Nephron progenitor cell (in vitro differentiated cells): ENCODE data around the gene LMX1B.

ENCODE experiments used
- DNase-seq: peaks from one replicate; pipeline ENCODE4 v3.0.0; 2021
- H3K27ac Mint-ChIP-seq: 2 replicates; pipeline ENCODE4 v1.8.0; 2021; ENCODE audit warnings: mild to moderate bottlenecking, moderate library complexity, mixed read lengths
- H3K27me3 Mint-ChIP-seq: 2 replicates; pipeline ENCODE4 v1.8.0; 2021; ENCODE audit warnings: mild to moderate bottlenecking, low read depth, mixed read lengths; ENCODE audit not compliant: poor library complexity
- H3K36me3 Mint-ChIP-seq: 2 replicates; pipeline ENCODE4 v1.8.0; 2021; ENCODE audit warnings: low read depth, mixed read lengths
- H3K4me1 Mint-ChIP-seq: 2 replicates; pipeline ENCODE4 v1.8.0; 2021; ENCODE audit warnings: mixed read lengths
- H3K4me3 Mint-ChIP-seq: 2 replicates; pipeline ENCODE4 v1.8.0; 2021; ENCODE audit warnings: mild to moderate bottlenecking, moderate library complexity, mixed read lengths
- H3K9me3 Mint-ChIP-seq: 2 replicates; pipeline ENCODE4 v1.8.0; 2021; ENCODE audit warnings: mild to moderate bottlenecking, moderate library complexity, mixed read lengths
- TF ChIP-seq, protein P1 (sequence below): fragments of 200-600 bp; sonication (generic); IDR thresholded peaks from 2 replicates; pipeline ENCODE4 v1.5.0; 2021; ENCODE audit warnings: antibody characterized with exemption

LMX1B gene

DNA sequence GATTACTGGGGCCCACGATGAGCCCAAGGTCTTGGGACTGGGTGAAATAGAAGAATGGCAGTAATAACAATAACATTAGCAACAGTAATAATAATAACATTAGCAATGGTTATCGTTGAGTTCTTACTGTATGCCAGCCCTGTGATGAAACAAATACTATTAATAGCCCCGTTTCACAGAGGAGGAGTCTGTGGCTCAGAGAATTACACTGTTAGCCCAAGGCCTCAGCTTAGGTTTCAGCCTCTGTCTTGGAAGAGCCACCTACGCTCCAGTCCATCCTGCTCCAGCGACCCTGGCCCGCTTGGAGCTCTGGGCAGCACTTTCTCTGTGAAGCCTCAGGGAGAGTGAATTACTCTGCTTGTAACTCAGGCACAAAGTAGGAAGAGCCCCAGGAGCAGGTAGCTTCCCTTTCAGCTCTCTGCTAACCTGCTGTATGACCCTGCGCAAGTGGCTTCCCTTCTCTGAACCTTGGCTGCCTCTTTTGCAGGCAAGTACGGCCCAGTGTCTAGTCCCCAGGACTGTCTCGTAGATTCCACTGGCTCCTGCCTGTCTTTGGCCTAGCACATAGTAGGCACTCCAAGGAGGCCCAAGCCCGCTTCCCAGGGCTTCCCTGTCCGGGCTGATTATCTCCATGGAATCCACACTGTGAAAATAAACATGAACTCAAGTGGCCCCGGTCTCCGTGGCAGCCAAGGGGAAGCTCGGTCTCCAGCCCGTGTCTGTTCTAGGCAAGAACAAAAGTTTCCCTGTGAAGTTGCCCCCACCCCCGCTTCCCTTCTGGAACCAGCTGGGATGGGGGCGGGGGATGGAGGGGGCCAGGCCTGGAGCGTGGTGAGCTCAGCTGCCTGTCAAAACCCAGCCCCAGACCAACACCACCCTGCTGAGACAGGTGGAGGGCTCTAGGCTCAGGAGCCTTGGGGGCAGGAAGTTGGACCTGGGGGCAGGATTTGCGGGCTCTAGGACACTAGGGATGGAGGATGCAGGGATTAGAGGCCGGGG, 26.2 kb upstream of the LMX1B start:
- Mint-ChIP-seq H3K36me3 (no peaks in the 10 kb centered on the region), H3K4me3 (no peak overlapping the region), H3K27ac (no peak overlapping the region), H3K4me1 (peaks cover 52% of the 10 kb centered on the region), H3K27me3 (peaks cover 14% of the 10 kb centered on the region), H3K9me3 (no peaks in the 10 kb centered on the region)
- TF ChIP-seq, protein P1, sequence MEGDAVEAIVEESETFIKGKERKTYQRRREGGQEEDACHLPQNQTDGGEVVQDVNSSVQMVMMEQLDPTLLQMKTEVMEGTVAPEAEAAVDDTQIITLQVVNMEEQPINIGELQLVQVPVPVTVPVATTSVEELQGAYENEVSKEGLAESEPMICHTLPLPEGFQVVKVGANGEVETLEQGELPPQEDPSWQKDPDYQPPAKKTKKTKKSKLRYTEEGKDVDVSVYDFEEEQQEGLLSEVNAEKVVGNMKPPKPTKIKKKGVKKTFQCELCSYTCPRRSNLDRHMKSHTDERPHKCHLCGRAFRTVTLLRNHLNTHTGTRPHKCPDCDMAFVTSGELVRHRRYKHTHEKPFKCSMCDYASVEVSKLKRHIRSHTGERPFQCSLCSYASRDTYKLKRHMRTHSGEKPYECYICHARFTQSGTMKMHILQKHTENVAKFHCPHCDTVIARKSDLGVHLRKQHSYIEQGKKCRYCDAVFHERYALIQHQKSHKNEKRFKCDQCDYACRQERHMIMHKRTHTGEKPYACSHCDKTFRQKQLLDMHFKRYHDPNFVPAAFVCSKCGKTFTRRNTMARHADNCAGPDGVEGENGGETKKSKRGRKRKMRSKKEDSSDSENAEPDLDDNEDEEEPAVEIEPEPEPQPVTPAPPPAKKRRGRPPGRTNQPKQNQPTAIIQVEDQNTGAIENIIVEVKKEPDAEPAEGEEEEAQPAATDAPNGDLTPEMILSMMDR, result no peak
- DNase-seq, result peak; percentile 22

DNA sequence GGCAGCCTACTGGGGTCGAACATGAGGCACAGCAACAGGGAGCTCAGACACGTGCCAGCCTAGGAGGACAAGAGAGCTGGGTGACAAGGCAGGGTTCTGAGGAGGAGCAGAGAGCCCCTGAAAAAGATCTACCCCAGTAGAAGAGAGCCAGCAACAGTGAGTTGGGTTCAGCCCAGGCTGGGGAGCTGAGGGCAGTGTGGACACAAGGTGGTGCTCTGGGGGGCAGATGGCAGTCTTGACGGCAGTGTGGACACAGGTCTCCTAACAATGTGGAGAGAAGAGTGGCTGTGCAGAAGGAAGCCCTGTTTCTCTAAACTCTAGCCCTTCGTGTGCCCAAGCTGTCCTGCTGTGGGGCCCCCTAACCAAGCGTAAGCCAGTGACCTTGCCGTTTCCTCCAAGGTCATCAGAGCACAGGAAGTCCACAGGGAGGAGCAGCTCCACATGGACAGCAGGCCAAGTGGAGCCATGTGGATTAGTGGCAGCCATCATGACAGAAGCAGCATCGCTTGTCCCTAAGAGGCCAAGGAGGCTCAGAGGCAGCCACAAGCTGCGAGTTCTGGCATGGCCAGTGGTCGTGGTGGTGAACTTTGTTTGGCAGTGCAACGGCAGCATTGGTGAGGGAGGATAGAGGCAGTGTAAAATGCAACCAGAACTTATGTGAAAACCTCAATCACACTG, 25.1 kb upstream of the LMX1B start:
- H3K27me3 Mint-ChIP-seq, result peaks cover 22% of the 10 kb centered on the region
- H3K4me1 Mint-ChIP-seq, result peaks cover 41% of the 10 kb centered on the region
- no peak overlapping the region for H3K27ac Mint-ChIP-seq
- H3K4me3 Mint-ChIP-seq, result no peak overlapping the region
- TF ChIP-seq, protein P1, result no peak
- H3K9me3 Mint-ChIP-seq, result no peaks in the 10 kb centered on the region
- no peaks in the 10 kb centered on the region for H3K36me3 Mint-ChIP-seq
- no peak for DNase-seq

DNA sequence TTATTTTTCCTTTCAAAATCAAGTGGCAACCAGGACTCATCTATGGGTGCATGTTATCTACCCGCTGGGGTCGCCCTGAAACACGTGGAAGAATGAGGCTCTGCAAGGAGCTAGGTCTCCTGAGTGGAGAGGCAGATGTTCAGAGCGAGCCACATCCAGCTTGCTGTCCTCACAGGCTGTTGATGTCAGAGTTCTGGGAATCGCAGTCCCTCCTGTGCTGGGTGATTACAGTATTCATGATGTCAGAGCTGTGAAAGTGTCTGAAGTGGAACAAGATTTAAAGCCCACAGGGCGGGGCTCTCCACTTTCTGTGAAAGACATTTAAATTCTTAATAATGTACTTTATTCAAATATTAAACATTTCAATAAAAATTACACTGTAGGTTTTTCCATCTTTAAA, 24.4 kb upstream of the LMX1B start:
- no peaks in the 10 kb centered on the region for H3K36me3 Mint-ChIP-seq
- H3K27me3 Mint-ChIP-seq, result peaks cover 29% of the 10 kb centered on the region

DNA sequence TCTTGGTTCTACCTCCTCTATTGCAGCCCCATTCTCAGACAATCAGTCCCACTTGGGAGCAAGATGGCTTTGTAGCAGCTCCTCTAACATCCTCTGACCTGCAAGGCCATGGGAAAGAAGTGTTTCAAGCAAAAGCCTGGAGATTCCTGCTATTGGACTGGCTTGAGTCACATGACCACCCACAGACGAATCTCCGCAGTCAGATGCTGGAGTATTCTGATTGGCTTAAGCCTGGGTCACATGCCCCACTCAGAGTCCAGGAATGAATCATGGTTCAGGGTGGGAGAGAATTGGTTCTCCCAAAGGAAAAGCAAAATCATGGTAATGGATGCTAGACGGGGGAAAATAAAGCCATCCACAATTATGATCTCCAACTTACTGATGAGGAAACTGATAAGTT, 22.6 kb upstream of the LMX1B start:
- Mint-ChIP-seq H3K4me3 (no peak overlapping the region), H3K27ac (no peak overlapping the region), H3K9me3 (peaks cover 2% of the 10 kb centered on the region), H3K36me3 (no peaks in the 10 kb centered on the region), H3K27me3 (peaks cover 30% of the 10 kb centered on the region), H3K4me1 (peaks cover 28% of the 10 kb centered on the region)
- TF ChIP-seq, protein P1, result no peak
- no peak for DNase-seq

More for the DNA sequence above, 24.4 kb upstream of the LMX1B start:
- no peaks in the 10 kb centered on the region for H3K9me3 Mint-ChIP-seq
- H3K4me3 Mint-ChIP-seq, result no peak overlapping the region
- DNase-seq, result no peak
- TF ChIP-seq, protein P1, result no peak
- peaks cover 41% of the 10 kb centered on the region for H3K4me1 Mint-ChIP-seq
- no peak overlapping the region for H3K27ac Mint-ChIP-seq

DNA sequence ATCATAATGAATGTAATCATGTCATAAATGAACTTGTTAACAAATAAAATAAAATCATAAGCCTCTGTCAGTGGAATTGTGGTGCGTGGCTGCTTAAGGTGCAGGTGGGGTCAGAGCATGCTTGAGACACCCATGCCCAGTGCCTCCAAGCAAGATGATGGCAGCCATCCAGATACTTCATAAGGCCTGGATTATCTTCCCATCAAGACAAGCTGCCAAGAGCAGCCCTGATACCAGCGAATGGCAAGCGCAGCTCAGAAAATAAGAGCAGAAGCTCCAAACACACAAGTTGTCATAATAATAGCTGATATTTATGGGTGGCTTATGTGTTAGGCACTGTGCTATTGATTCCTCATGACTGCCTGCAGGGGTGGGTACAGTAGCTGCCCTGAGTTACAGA, 21.8 kb upstream of the LMX1B start:
- no peak overlapping the region for H3K4me3 Mint-ChIP-seq
- no peak overlapping the region for H3K27ac Mint-ChIP-seq
- no peaks in the 10 kb centered on the region for H3K36me3 Mint-ChIP-seq
- peaks cover 4% of the 10 kb centered on the region for H3K9me3 Mint-ChIP-seq
- no peak for DNase-seq
- peaks cover 35% of the 10 kb centered on the region for H3K27me3 Mint-ChIP-seq
- TF ChIP-seq, protein P1, result no peak
- H3K4me1 Mint-ChIP-seq, result peaks cover 19% of the 10 kb centered on the region
